Nephron progenitor cell (in vitro differentiated cells): ENCODE results near the gene DZIP1.

ENCODE experiments used
- DNase-seq: peaks from one replicate; pipeline ENCODE4 v3.0.0; 2021
- H3K27ac Mint-ChIP-seq: 2 replicates; pipeline ENCODE4 v1.8.0; 2021; ENCODE audit warnings: mild to moderate bottlenecking, moderate library complexity, mixed read lengths
- H3K27me3 Mint-ChIP-seq: 2 replicates; pipeline ENCODE4 v1.8.0; 2021; ENCODE audit warnings: mild to moderate bottlenecking, low read depth, mixed read lengths; ENCODE audit not compliant: poor library complexity
- H3K36me3 Mint-ChIP-seq: 2 replicates; pipeline ENCODE4 v1.8.0; 2021; ENCODE audit warnings: low read depth, mixed read lengths
- H3K4me1 Mint-ChIP-seq: 2 replicates; pipeline ENCODE4 v1.8.0; 2021; ENCODE audit warnings: mixed read lengths
- H3K4me3 Mint-ChIP-seq: 2 replicates; pipeline ENCODE4 v1.8.0; 2021; ENCODE audit warnings: mild to moderate bottlenecking, moderate library complexity, mixed read lengths
- H3K9me3 Mint-ChIP-seq: 2 replicates; pipeline ENCODE4 v1.8.0; 2021; ENCODE audit warnings: mild to moderate bottlenecking, moderate library complexity, mixed read lengths
- CTCF ChIP-seq: fragments of 200-600 bp; sonication (generic); IDR thresholded peaks from 2 replicates; pipeline ENCODE4 v1.5.0; 2021; ENCODE audit warnings: antibody characterized with exemption

DZIP1 gene

GRCh38 chr13:95603887-95604555 lies 40.5 kb downstream of the DZIP1 start:
- Mint-ChIP-seq H3K27ac (no peak overlapping the region), H3K9me3 (no peaks in the 10 kb centered on the region), H3K4me1 (no peaks in the 10 kb centered on the region), H3K4me3 (no peak overlapping the region), H3K27me3 (no peaks in the 10 kb centered on the region), H3K36me3 (peaks cover 58% of the 10 kb centered on the region)
- no peak for TF ChIP-seq CTCF
- no peak for DNase-seq

GRCh38 chr13:95601906-95602305 lies 42.6 kb downstream of the DZIP1 start:
- no peak overlapping the region for H3K4me3 Mint-ChIP-seq
- peaks cover 70% of the 10 kb centered on the region for H3K36me3 Mint-ChIP-seq
- no peaks in the 10 kb centered on the region for H3K9me3 Mint-ChIP-seq
- H3K4me1 Mint-ChIP-seq = peaks cover 6% of the 10 kb centered on the region
- TF ChIP-seq CTCF = no peak
- no peak overlapping the region for H3K27ac Mint-ChIP-seq
- no peaks in the 10 kb centered on the region for H3K27me3 Mint-ChIP-seq
- no peak for DNase-seq

GRCh38 chr13:95601216-95601615 lies 43.3 kb downstream of the DZIP1 start:
- H3K4me1 Mint-ChIP-seq = peaks cover 10% of the 10 kb centered on the region
- no peak for DNase-seq
- no peak for TF ChIP-seq CTCF
- no peak overlapping the region for H3K4me3 Mint-ChIP-seq
- no peak overlapping the region for H3K27ac Mint-ChIP-seq
- no peaks in the 10 kb centered on the region for H3K27me3 Mint-ChIP-seq
- H3K36me3 Mint-ChIP-seq = peaks cover 65% of the 10 kb centered on the region
- no peaks in the 10 kb centered on the region for H3K9me3 Mint-ChIP-seq

- H3K4me1 Mint-ChIP-seq = peaks cover 10% of the 10 kb centered on the region
- no peak overlapping the region for H3K4me3 Mint-ChIP-seq
- no peaks in the 10 kb centered on the region for H3K9me3 Mint-ChIP-seq
- TF ChIP-seq CTCF = no peak
- H3K27me3 Mint-ChIP-seq = no peaks in the 10 kb centered on the region
- no peak overlapping the region for H3K27ac Mint-ChIP-seq
- peaks cover 59% of the 10 kb centered on the region for H3K36me3 Mint-ChIP-seq
- no peak for DNase-seq
Observed at GRCh38 chr13:95596701-95597100, 47.8 kb downstream of the DZIP1 start.

- no peak for DNase-seq
- Mint-ChIP-seq H3K27ac (no peak overlapping the region), H3K9me3 (no peaks in the 10 kb centered on the region), H3K27me3 (no peaks in the 10 kb centered on the region), H3K4me3 (no peak overlapping the region), H3K36me3 (peaks cover 67% of the 10 kb centered on the region), H3K4me1 (peaks cover 10% of the 10 kb centered on the region)
- no peak for TF ChIP-seq CTCF
Observed at GRCh38 chr13:95593462-95593861, 51.0 kb downstream of the DZIP1 start.

GRCh38 chr13:95588721-95589120 lies 55.8 kb downstream of the DZIP1 start:
- H3K4me3 Mint-ChIP-seq = no peak overlapping the region
- no peaks in the 10 kb centered on the region for H3K9me3 Mint-ChIP-seq
- no peaks in the 10 kb centered on the region for H3K4me1 Mint-ChIP-seq
- no peaks in the 10 kb centered on the region for H3K27me3 Mint-ChIP-seq
- no peak for DNase-seq
- no peak overlapping the region for H3K27ac Mint-ChIP-seq
- no peak for TF ChIP-seq CTCF
- H3K36me3 Mint-ChIP-seq = peaks cover 79% of the 10 kb centered on the region
